ENCODE data around the gene HERPUD1.

HERPUD1 gene

GRCh38 chr16:56911771-56912571 is 20.0 kb upstream of the HERPUD1 start:
- no peak for TF ChIP-seq CTCF (IDR thresholded peaks at IDR 0.05; ENCODE audit: low read depth, low read length)
- DNase-seq (ENCODE audit: extremely low read depth, low read depth), result no peak

GRCh38 chr16:56912746-56913708 is 18.9 kb upstream of the HERPUD1 start:
- TF ChIP-seq CTCF (IDR thresholded peaks at IDR 0.05; ENCODE audit: low read depth, low read length), result no peak
- DNase-seq (ENCODE audit: extremely low read depth, low read depth), result no peak

- DNase-seq (ENCODE audit: extremely low read depth, low read depth), result no peak
- TF ChIP-seq CTCF (IDR thresholded peaks at IDR 0.05; ENCODE audit: low read depth, low read length), result no peak
Measured at GRCh38 chr16:56914896-56915295, 17.0 kb upstream of the HERPUD1 start.

- no peak for TF ChIP-seq CTCF (IDR thresholded peaks at IDR 0.05; ENCODE audit: low read depth, low read length)
- DNase-seq (ENCODE audit: extremely low read depth, low read depth), result no peak
Measured at GRCh38 chr16:56915336-56916119, 16.4 kb upstream of the HERPUD1 start.

- no peak for TF ChIP-seq CTCF (IDR thresholded peaks at IDR 0.05; ENCODE audit: low read depth, low read length)
- DNase-seq (ENCODE audit: extremely low read depth, low read depth), result no peak
Measured at GRCh38 chr16:56916571-56917403, 15.2 kb upstream of the HERPUD1 start.

GRCh38 chr16:56918467-56919012 is 13.4 kb upstream of the HERPUD1 start:
- DNase-seq (ENCODE audit: extremely low read depth, low read depth), result no peak
- TF ChIP-seq CTCF (IDR thresholded peaks at IDR 0.05; ENCODE audit: low read depth, low read length), result no peak
